NCI-H2107 treated with DMSO at 0.1 percent for 48 hours (cell line): ENCODE results near the gene FADS1.
A peak's percentile ranks its signal among the peaks of the same experiment; 100 is the strongest.

Experiments used
- DNase-seq: peaks from one replicate; lab custom pipeline; 2025; ENCODE audit not compliant: unreplicated experiment; lab: John Stamatoyannopoulos, UW

FADS1 gene

DNA sequence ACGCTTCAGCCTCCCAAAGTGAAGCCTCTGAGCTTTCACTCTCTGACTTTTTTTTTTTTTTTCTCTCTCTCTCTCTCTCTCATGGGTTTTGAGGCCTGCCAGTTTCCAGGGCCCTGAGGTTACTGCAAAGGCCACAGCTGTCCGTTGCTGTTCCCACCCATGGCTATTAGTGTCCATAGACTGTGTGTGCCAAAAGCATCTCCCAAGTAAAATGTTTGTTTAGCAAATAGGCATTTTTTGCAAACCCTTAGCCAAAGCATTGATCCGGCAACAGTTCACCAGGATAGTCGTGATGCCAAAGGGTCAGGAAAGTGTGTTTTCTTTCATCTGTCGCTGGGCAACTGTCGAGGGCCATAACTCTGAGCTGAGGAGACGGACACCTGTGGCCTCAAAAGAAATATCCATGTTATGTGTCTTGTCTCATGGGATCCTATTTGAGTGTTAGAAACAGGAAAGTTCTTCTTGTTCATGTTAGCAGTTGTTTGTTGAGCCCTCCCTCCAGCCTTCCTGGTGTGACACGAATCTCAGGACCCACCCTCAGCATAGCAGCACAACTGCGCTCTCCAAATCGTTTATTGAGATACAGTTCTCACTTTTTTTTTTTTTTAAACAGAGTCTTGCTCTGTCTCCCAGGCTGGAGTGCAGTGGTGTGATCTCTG lies 29.7 kb upstream of the FADS1 start:
- no peak for DNase-seq

- no peak for DNase-seq
Measured at GRCh38 chr11:61844909-61845565, 28.2 kb upstream of the FADS1 start.

- no peak for DNase-seq
Measured at GRCh38 chr11:61842528-61842820, 25.7 kb upstream of the FADS1 start.

- no peak for DNase-seq
Measured at GRCh38 chr11:61841636-61842527, 25.1 kb upstream of the FADS1 start.

- DNase-seq, result no peak
Measured at GRCh38 chr11:61840371-61840770, 23.6 kb upstream of the FADS1 start.

- no peak for DNase-seq
Measured at GRCh38 chr11:61839742-61840141, 22.9 kb upstream of the FADS1 start.

DNA sequence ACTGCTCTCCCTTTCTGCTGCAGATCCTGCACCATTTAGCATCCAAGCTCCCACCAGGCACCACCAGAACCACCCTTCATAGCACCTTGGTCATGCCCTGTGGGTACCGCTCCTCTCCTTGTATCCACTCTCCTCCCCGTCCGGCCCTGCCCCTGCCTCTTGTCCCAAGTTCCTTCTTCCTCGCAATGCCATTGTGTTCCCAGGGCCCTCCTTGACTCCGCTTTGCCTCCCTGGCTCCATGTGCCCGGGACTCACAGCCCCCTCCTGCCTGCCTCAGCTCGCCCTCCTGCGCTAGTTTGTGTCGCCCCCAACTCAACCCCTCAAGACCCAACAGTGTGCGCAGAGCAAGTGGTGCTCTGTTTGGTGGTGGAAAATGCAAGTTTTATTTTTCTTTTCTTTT lies 22.1 kb upstream of the FADS1 start:
- no peak for DNase-seq

DNA sequence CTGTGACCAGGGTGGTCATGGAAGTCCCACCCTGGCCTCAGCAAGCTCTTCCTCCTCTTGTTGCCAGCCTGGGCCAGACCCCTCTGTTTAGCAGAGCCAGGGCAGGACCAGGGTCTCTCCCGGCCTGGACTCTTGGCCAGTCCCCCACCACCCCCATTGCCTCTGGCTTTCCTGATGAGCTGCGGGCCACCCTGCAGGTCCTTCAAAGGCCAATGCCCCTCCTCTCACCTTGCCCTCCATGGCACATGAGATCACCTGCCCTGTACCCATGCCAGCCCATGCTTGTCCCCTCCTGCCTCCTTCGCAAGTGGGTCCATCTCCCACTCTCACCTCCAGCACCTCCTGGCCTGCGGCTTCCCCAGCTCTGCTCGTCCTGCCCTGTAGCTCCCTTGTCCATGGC lies 21.7 kb upstream of the FADS1 start:
- DNase-seq, result no peak

DNA sequence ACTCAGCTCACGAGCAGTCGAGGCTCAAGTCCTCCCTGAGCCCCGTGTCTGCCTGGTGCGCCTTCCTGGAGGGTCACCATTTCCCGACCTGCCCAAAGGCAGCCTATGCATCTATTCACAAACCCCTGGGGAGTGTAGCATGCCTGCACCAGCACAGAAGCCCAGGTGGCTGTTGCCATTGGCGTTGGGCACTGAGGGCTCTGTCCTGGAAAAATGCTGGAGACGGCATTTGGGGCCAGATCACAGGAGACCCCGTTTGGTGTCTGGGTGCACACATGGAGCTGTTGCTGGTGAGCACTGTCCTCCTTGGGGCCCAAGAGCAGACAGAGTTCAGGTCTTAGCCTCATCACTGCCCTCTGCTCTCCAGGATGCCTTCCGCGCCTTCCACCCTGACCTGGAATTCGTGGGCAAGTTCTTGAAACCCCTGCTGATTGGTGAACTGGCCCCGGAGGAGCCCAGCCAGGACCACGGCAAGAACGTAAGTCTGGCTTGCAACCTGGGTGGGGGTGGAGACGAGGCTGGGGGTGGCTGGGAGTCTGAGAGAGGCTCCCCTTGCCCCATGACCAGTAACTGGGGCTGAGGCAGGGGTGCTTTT lies 20.7 kb upstream of the FADS1 start:
- DNase-seq, result no peak

GRCh38 chr11:61836193-61836592 lies 19.4 kb upstream of the FADS1 start:
- no peak for DNase-seq

DNA sequence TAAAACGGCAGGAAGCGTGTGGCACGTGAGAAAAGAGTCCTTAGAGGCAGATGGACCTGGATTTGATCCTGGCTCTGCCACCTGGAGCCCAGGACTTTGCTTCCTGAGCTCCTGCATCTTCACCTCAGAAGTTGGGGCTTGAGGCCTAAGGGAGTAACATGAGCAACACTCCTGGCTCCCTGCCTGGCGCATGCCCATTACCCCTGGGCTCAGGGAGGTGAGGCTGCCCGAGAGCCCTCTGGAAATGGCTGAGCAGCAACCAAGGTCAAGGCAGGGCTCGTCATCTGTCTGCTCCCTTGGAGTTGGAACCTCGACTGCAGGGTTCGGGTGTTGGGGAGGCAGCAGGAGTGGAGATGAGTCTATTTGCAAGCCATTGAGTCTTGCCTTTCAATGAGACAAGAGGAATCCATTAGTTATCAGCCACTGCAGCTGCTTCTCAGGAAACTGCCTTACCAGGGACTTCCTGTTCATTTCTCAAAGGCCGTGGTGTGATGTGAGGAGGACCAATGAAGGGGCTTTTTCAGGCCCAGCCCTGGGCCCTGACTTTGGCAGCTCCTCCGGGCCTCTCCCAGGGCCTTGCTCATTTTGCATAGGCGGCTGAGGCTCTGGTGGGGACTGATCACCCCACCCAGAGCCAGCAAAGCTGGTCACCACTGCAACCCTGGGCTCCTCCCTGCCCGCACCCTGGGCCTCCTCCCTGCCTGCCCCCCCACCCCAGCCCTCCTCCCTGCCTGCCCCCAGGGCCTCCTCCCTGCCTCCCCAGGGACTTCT lies 17.7 kb upstream of the FADS1 start:
- peak; percentile 69 for DNase-seq

- DNase-seq, result no peak
Measured at GRCh38 chr11:61833926-61834277, 17.1 kb upstream of the FADS1 start.

- DNase-seq, result peak; percentile 50
Measured at GRCh38 chr11:61833471-61833870, 16.7 kb upstream of the FADS1 start.

GRCh38 chr11:61832754-61833153 lies 16.0 kb upstream of the FADS1 start:
- peak; percentile 30 for DNase-seq

DNA sequence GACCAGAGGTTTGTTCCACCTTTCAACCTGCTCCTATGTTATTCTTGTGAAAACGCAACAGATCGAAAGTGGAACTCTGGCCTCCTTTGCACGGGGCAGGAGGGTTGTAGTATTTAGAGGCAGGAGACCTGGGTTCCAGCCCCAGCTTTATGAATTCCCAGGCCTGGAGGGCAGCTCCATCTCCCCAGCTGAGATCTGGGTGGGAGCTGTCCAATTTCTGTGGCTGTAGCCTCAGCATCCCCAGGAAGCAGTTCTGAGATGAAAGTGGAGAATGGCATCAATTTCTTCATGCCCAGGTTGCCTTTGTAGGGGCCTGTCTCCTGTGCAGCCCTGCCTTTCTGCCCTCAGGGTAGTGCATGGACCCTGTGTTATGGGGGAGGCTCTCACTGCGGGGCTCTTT lies 15.4 kb upstream of the FADS1 start:
- DNase-seq, result no peak

DNA sequence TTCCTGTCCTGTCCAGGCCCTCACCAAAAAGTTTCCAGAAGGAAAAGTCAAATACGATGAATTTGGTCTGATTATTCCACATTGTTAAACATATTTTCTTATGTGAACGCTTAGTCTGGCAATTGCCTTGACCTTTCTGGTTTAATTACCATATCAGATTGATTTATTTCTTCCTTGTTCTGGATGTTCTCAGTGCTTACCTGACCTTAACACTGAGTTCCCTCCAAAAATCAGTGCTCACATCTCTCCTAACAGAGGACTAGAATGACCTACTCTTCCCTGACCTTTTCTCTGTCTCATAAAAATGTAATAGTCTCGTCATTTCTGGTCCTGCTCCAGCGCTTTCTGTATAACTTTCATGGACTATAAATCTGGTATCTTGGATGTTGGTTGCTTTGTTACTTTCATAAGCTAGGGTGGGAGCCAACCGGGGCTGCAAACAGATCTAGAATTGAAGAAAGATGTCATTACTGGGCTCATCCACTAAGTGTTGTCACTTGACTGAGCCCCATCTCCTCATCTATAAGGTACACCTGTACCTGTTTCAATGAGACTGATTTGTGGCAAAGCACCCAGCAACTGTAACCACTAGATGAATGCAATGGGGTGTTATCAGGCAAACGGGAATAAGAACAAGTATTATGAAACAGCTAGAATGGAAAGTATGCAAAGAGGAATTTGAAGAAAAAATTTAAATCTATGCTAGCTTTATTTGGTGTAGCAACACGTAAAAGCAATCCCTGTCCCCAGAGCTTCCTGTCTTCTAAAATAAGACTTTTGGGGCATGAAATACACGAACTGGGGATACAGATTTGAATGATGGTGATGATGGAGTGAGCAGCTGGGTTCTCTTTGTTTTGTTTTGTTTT lies 13.7 kb upstream of the FADS1 start:
- DNase-seq, result no peak

DNA sequence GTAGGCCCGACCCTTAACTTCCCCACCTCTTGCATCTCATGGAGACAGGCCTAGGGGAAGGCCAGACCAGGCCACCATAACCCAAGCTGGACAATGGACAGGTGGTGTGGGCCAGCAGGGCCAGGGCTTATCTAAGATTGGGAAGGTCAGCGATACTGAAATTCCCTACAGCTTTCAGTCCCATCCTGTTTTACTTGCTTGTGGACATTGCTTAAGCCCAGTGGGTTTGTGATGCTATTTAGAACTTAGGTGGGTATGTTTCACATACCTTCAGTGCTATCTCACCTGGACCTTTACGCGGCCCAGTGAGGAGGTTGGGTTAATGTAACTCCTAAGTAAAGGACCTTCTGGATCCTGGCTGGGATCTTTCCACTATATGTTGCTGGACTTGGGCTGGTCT lies 13.0 kb upstream of the FADS1 start:
- DNase-seq, result no peak

DNA sequence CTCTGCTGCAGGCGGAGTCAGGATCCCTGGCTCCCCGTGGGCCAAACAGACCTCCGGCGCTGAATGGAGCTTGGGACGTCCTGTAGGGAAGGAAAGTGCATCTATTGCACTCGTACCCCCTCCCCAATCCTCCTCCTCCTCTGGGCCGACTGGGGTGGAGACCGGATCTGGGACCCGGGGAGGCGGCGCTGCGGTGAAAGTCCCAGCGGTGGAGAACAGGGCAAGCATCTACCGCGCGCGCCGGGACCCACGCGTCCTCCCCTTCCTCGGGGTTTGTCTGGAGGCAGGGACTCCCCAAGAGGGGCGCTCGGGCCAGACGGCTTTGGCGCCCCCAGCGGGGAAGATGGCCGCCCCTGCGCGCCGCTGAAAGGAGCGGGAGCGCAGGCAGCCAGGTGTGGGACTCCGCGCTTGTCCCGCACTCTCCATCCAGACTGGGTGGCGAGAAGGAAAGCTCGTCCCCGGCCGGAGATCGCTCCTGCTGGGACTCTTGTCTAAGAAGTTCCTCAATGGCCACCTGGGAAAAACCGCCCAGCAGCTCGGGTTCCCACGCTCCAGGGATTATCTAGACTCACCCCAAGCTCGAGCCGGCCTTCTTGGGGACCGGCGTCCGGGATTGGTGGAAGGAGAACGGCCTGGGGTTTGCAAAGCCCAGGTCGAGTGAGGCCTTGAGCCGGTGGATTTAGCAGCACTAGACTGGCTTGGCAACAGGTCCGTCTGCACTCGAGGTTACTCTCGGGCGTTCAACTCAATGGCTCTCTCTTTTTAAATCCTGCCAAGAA lies 12.0 kb upstream of the FADS1 start:
- DNase-seq, result no peak

- DNase-seq, result no peak
Measured at GRCh38 chr11:61828379-61828628, 11.5 kb upstream of the FADS1 start.
